H1 (cell line): ENCODE results near the gene LMTK3. TPM values are rescaled to one million over a fixed set of nuclear protein-coding genes. Genes with fewer than 3 reads are reported as not detected.

Source experiments
- BRCA1 ChIP-seq: IDR thresholded peaks from 2 replicates; pipeline ENCODE4 v1.6.1; 2012; ENCODE audit warnings: low read depth, low read length, improper control_type of control experiment
- E2F6 ChIP-seq: IDR thresholded peaks from 2 replicates; pipeline ENCODE4 v1.6.1; 2012; ENCODE audit warnings: inconsistent platforms
- SP1 ChIP-seq: IDR thresholded peaks from 2 replicates; pipeline ENCODE4 v1.6.1; 2011; ENCODE audit warnings: low read depth, low read length
- TBP ChIP-seq: IDR thresholded peaks from 2 replicates; pipeline ENCODE4 v1.6.1; 2011; ENCODE audit warnings: low read depth, low read length, improper control_type of control experiment
- polyA plus RNA-seq, 7 experiments: library from polyadenylated mRNA; depleted of rRNA in 3 of 7; stranded (reverse) in 5 of 7; unstranded in 2 of 7; fragments of >200 nt in 5 of 7; fragments of 200-250 nt in 2 of 7; gene quantifications; 1 replicate in 5 of 7; 2 replicates in 1 of 7; 4 replicates in 1 of 7; pipeline versions ENCODE4 v1.2.1 to v1.2.3, GENCODE V29; 2011 to 2013; ENCODE audit warnings: missing spikeins in 2 of 7, mixed read lengths in 2 of 7
- total RNA-seq: library from RNA; stranded (reverse); fragmentation: NEBNext Ultra II Directional; extraction: Animal tissue kit (Norgen Biotek cat#: 25700); gene quantifications from 2 replicates; pipeline ENCODE4 v1.2.1, GENCODE V29; 2021
- TF ChIP-seq, protein P1 (sequence below): fragments of 300-600 bp; sonication (generic); IDR thresholded peaks from 2 replicates; pipeline ENCODE4 v1.7.1; 2012; ENCODE audit warnings: low read length, moderate library complexity, mild to moderate bottlenecking, inconsistent platforms; ENCODE audit not compliant: insufficient replicate concordance

Gene LMTK3
- total and polyA plus RNA-seq, 2 of the 8 experiments (the other 6 are each of a cell fraction or from before 2014, with no cell fraction given), result 2.7 to 12.4 TPM

DNA sequence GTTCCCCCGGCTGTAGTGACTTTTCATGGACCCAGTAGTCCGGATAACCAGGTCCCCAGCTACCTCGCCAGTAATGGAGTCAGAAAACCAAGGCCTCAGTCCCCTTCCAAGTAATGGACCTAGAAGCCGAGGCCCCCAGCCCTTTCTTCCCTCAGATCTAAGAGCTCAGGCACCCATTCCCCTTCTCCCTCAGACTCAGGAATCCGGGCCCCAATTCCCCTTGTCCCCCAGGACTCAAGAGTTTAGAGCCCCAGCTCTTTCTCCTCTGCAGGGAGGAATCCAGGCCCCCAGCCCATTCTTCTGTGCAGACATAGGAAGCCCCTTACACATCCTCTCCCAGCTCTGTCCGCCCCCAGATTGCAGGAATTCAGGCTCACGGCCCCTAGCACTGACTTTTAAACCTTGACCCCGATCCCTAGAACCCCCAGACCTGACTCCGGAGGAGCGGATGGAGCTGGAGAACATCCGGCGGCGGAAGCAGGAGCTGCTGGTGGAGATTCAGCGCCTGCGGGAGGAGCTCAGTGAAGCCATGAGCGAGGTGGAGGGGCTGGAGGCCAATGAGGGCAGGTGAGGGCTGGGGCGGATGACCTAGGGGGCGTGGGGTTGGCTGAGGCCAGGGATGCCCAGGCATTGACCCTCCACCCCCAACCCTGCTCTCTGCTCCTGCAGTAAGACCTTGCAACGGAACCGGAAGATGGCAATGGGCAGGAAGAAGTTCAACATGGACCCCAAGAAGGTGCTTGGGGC is 41.5 kb downstream of the LMTK3 start (continued):
- TF ChIP-seq, protein P1, sequence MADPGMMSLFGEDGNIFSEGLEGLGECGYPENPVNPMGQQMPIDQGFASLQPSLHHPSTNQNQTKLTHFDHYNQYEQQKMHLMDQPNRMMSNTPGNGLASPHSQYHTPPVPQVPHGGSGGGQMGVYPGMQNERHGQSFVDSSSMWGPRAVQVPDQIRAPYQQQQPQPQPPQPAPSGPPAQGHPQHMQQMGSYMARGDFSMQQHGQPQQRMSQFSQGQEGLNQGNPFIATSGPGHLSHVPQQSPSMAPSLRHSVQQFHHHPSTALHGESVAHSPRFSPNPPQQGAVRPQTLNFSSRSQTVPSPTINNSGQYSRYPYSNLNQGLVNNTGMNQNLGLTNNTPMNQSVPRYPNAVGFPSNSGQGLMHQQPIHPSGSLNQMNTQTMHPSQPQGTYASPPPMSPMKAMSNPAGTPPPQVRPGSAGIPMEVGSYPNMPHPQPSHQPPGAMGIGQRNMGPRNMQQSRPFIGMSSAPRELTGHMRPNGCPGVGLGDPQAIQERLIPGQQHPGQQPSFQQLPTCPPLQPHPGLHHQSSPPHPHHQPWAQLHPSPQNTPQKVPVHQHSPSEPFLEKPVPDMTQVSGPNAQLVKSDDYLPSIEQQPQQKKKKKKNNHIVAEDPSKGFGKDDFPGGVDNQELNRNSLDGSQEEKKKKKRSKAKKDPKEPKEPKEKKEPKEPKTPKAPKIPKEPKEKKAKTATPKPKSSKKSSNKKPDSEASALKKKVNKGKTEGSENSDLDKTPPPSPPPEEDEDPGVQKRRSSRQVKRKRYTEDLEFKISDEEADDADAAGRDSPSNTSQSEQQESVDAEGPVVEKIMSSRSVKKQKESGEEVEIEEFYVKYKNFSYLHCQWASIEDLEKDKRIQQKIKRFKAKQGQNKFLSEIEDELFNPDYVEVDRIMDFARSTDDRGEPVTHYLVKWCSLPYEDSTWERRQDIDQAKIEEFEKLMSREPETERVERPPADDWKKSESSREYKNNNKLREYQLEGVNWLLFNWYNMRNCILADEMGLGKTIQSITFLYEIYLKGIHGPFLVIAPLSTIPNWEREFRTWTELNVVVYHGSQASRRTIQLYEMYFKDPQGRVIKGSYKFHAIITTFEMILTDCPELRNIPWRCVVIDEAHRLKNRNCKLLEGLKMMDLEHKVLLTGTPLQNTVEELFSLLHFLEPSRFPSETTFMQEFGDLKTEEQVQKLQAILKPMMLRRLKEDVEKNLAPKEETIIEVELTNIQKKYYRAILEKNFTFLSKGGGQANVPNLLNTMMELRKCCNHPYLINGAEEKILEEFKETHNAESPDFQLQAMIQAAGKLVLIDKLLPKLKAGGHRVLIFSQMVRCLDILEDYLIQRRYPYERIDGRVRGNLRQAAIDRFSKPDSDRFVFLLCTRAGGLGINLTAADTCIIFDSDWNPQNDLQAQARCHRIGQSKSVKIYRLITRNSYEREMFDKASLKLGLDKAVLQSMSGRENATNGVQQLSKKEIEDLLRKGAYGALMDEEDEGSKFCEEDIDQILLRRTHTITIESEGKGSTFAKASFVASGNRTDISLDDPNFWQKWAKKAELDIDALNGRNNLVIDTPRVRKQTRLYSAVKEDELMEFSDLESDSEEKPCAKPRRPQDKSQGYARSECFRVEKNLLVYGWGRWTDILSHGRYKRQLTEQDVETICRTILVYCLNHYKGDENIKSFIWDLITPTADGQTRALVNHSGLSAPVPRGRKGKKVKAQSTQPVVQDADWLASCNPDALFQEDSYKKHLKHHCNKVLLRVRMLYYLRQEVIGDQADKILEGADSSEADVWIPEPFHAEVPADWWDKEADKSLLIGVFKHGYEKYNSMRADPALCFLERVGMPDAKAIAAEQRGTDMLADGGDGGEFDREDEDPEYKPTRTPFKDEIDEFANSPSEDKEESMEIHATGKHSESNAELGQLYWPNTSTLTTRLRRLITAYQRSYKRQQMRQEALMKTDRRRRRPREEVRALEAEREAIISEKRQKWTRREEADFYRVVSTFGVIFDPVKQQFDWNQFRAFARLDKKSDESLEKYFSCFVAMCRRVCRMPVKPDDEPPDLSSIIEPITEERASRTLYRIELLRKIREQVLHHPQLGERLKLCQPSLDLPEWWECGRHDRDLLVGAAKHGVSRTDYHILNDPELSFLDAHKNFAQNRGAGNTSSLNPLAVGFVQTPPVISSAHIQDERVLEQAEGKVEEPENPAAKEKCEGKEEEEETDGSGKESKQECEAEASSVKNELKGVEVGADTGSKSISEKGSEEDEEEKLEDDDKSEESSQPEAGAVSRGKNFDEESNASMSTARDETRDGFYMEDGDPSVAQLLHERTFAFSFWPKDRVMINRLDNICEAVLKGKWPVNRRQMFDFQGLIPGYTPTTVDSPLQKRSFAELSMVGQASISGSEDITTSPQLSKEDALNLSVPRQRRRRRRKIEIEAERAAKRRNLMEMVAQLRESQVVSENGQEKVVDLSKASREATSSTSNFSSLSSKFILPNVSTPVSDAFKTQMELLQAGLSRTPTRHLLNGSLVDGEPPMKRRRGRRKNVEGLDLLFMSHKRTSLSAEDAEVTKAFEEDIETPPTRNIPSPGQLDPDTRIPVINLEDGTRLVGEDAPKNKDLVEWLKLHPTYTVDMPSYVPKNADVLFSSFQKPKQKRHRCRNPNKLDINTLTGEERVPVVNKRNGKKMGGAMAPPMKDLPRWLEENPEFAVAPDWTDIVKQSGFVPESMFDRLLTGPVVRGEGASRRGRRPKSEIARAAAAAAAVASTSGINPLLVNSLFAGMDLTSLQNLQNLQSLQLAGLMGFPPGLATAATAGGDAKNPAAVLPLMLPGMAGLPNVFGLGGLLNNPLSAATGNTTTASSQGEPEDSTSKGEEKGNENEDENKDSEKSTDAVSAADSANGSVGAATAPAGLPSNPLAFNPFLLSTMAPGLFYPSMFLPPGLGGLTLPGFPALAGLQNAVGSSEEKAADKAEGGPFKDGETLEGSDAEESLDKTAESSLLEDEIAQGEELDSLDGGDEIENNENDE, result no peak
- TF ChIP-seq TBP, result no peak
- TF ChIP-seq BRCA1, result no peak
- no peak for TF ChIP-seq E2F6
- no peak for TF ChIP-seq SP1
